DND-41 (cell line): ENCODE results near the gene RPL21.

Experiments used
- ATAC-seq: fragments of 200-7000 bp; cut with Tn5 transposase; 3 replicates; pipeline ENCODE4 v1.9.1; 2021; ENCODE audit warnings: low read depth; ENCODE audit not compliant: insufficient read depth
- DNase-seq: peaks from one replicate; pipeline ENCODE4 v3.0.0-alpha.2; 2020
- H2AFZ ChIP-seq: 2 replicates; pipeline ENCODE4 v1.6.0; 2012; ENCODE audit warnings: low read depth, low read length
- H3K27ac ChIP-seq: 2 replicates; pipeline ENCODE4 v1.5.1; 2012; ENCODE audit warnings: low read length, inconsistent platforms
- H3K27me3 ChIP-seq: fragments of 200-600 bp; sonication (generic); 2 replicates; pipeline ENCODE4 v1.6.0; 2012; ENCODE audit warnings: low read length, mild to moderate bottlenecking, inconsistent platforms; ENCODE audit not compliant: insufficient read depth, poor library complexity
- H3K36me3 ChIP-seq: 2 replicates; pipeline ENCODE4 v1.5.1; 2012; ENCODE audit warnings: low read length, inconsistent platforms; ENCODE audit not compliant: insufficient read depth
- H3K4me1 ChIP-seq: 2 replicates; pipeline ENCODE4 v1.5.1; 2012; ENCODE audit warnings: mild to moderate bottlenecking, low read length; ENCODE audit not compliant: insufficient read depth
- H3K4me2 ChIP-seq: 2 replicates; pipeline ENCODE4 v1.6.0; 2012; ENCODE audit warnings: mild to moderate bottlenecking, moderate library complexity, low read length, inconsistent platforms; ENCODE audit not compliant: insufficient read depth
- H3K4me3 ChIP-seq, 2 experiments: fragments of 200-600 bp in 1 of 2; shearing (Covaris generic) in 1 of 2; 2 replicates each; pipeline ENCODE4 v1.5.1; 2012 to 2016; ENCODE audit warnings: inconsistent platforms in 2 of 2, low read length in 2 of 2, mild to moderate bottlenecking in 2 of 2, low read depth in 1 of 2, moderate library complexity in 1 of 2
- H3K79me2 ChIP-seq: 2 replicates; pipeline ENCODE4 v1.6.0; 2012; ENCODE audit warnings: low read length, inconsistent platforms; ENCODE audit not compliant: insufficient read depth
- H3K9ac ChIP-seq: 2 replicates; pipeline ENCODE4 v1.6.0; 2012; ENCODE audit warnings: low read depth, mild to moderate bottlenecking, inconsistent platforms, low read length, moderate library complexity
- H3K9me3 ChIP-seq: 2 replicates; pipeline ENCODE4 v1.5.1; 2012; ENCODE audit warnings: low read length, moderate library complexity, mild to moderate bottlenecking, inconsistent platforms; ENCODE audit not compliant: insufficient read depth, severe bottlenecking
- H4K20me1 ChIP-seq: 2 replicates; pipeline ENCODE4 v1.6.0; 2012; ENCODE audit warnings: low read length; ENCODE audit not compliant: insufficient read depth
- CTCF ChIP-seq: IDR thresholded peaks from 2 replicates; pipeline ENCODE4 v1.5.1; 2012; ENCODE audit warnings: borderline replicate concordance, low read length, moderate library complexity, mild to moderate bottlenecking; ENCODE audit not compliant: poor library complexity, severe bottlenecking; ENCODE audit errors: extremely low read depth
- EZH2 ChIP-seq: IDR thresholded peaks from 3 replicates; pipeline ENCODE4 v1.6.1; 2012; ENCODE audit warnings: borderline replicate concordance, low read depth, mild to moderate bottlenecking, moderate library complexity, low read length, inconsistent platforms; ENCODE audit not compliant: severe bottlenecking

The RPL21 gene

GRCh38 chr13:27257233-27257568 lies 5.8 kb downstream of the RPL21 start:
- Histone ChIP-seq H3K9me3 (no peaks in the 10 kb centered on the region), H3K4me3 (no peak overlapping the region), H3K79me2 (peaks cover 75% of the 10 kb centered on the region), H4K20me1 (peaks cover 69% of the 10 kb centered on the region), H3K4me2 (no peak overlapping the region; the same call in 1 of the 2 replicates), H3K27ac (no peak overlapping the region), H2AFZ (no peak overlapping the region), H3K9ac (no peak overlapping the region), H3K27me3 (no peaks in the 10 kb centered on the region), H3K4me1 (peaks cover 32% of the 10 kb centered on the region), H3K36me3 (peaks cover 94% of the 10 kb centered on the region)
- TF ChIP-seq CTCF: no peak
- no peak for TF ChIP-seq EZH2
- no peak for DNase-seq
- peak; percentile 20; the same call in 2 of the 3 replicates for ATAC-seq

DNA sequence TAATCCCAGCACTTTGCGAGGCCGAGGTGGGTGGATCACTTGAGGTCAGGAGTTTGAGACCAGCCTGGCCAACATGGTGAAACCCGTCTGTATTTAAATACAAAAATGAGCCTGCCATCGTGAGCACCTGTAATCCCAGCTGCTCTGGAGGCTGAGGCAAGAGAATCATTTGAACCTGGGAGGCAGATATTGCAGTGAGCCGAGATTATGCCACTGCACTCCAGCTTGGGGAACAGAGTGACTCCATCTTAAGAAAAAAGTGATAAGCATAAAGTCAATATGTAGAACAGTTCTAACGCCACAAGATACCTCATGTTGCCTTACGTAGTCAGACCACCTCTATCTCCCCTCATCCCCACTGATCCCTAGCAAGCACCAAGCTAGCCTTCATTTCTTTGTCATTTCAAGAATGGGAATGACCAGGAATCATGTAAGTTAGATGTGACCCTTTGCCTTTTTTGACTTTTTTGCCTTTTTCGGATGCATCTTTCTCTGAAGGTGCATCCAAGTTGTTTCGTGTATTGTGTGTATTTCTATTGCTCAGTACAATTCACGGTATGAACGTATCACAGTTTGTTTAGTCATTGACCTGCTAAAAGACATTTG lies 6.4 kb downstream of the RPL21 start:
- ATAC-seq: peak; percentile 13; the same call in 2 of the 3 replicates
- H3K4me3 ChIP-seq: no peak overlapping the region
- peaks cover 27% of the 10 kb centered on the region for H3K4me1 ChIP-seq
- H3K27me3 ChIP-seq: no peaks in the 10 kb centered on the region
- peaks cover 70% of the 10 kb centered on the region for H3K79me2 ChIP-seq
- no peak overlapping the region for H3K9ac ChIP-seq
- peak overlapping the region; percentile 8; the same call in 1 of the 2 replicates for H3K4me2 ChIP-seq
- no peak for TF ChIP-seq CTCF
- no peak for TF ChIP-seq EZH2
- H3K27ac ChIP-seq: no peak overlapping the region
- peaks cover 89% of the 10 kb centered on the region for H3K36me3 ChIP-seq
- peaks cover 67% of the 10 kb centered on the region for H4K20me1 ChIP-seq
- no peak overlapping the region for H2AFZ ChIP-seq
- H3K9me3 ChIP-seq: no peaks in the 10 kb centered on the region
- DNase-seq: no peak

DNA sequence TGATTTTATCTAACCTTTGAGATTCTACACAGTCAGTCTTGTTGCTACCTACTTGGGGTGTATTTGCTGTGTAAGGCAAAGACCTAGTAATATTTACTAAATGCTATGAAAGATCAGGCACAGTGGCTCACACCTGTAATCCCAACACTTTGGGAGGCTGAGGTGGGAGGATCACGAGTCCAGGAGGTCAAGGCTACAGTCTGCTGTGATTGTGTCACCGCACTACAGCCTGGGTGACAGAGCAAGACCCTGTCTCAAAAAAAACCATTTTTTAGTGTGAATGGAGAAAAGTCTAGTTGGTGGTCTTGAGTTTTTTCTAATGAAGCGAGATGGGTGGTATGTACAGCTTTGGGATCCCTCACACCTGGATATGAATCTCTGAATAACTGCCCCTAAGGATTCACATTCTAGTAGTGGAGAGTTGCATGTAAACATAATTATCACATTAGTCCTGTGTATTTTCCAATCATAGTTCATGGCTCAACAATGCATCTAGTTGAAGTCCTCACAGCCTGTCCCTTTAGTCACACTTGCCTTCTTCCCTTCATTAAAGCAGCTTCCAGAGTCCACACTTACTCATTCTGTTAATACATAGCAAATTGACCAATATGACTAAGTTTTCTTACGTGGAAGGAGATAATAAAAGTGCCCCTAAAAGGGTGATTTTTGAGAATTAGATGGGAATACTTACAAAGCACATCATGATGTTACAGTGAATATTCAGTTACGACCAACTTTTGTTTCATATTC lies 7.5 kb downstream of the RPL21 start:
- ATAC-seq: 0 out of 3 replicates have a peak, but pooled peaks have one; percentile 6
- no peak for DNase-seq
- H3K27me3 ChIP-seq: no peaks in the 10 kb centered on the region
- no peaks in the 10 kb centered on the region for H3K9me3 ChIP-seq
- no peak overlapping the region for H3K9ac ChIP-seq
- H3K79me2 ChIP-seq: peaks cover 59% of the 10 kb centered on the region
- TF ChIP-seq EZH2 (no peak), CTCF (no peak)
- no peak overlapping the region for H3K27ac ChIP-seq
- peaks cover 56% of the 10 kb centered on the region; the same call in 1 of the 2 replicates for H4K20me1 ChIP-seq
- H3K4me1 ChIP-seq: peaks cover 16% of the 10 kb centered on the region
- peaks cover 81% of the 10 kb centered on the region for H3K36me3 ChIP-seq
- no peak overlapping the region for H3K4me2 ChIP-seq
- H3K4me3 ChIP-seq: no peak overlapping the region
- H2AFZ ChIP-seq: no peak overlapping the region
